Stomach (tissue), 9 donors: ENCODE results near the gene FAM171A1. TPM values are rescaled to one million over a fixed set of nuclear protein-coding genes. Genes with fewer than 3 reads are reported as not detected.

Source experiments
- DNase-seq, 2 donors: peaks; one replicate each; pipeline versions ENCODE4 v3.0.0 to v3.0.0-alpha.2; 2013 to 2019
- H3K27ac ChIP-seq, 5 donors: fragments of 200-600 bp in 4 of 5; sonication (generic) in 4 of 5; one replicate each; pipeline ENCODE4 v1.5.1; 2013 to 2019; ENCODE audit warnings: mild to moderate bottlenecking in 1 of 5, moderate library complexity in 1 of 5
- H3K27me3 ChIP-seq, 3 donors: fragments of 200-600 bp; sonication (generic); one replicate each; pipeline ENCODE4 v1.5.1; 2017 to 2019; ENCODE audit warnings: mixed run types in 1 of 3
- H3K36me3 ChIP-seq, 4 donors: fragments of 200-600 bp; sonication (generic); 1 replicate in 3 of 4; 2 replicates in 1 of 4; pipeline ENCODE4 v1.5.1; 2016 to 2019
- H3K4me1 ChIP-seq, 4 donors: fragments of 200-600 bp; sonication (generic); one replicate each; pipeline ENCODE4 v1.5.1; 2016 to 2019
- H3K4me3 ChIP-seq, 4 donors: fragments of 200-600 bp; sonication (generic) in 3 of 4; one replicate each; pipeline ENCODE4 v1.5.1; 2016 to 2019; ENCODE audit warnings: mild to moderate bottlenecking in 1 of 4
- H3K9me3 ChIP-seq, 4 donors: fragments of 200-600 bp; sonication (generic); one replicate each; pipeline ENCODE4 v1.5.1; 2016 to 2019
- CTCF ChIP-seq, 7 experiments: fragments of 450-650 bp in 4 of 7; fragments of 200-600 bp in 3 of 7; sonication (generic) in 3 of 7; IDR thresholded peaks; one replicate each; pipeline ENCODE4 v1.5.1; 2016 to 2019; ENCODE audit warnings: antibody characterized with exemption in 7 of 7, control low read depth in 2 of 7, mild to moderate bottlenecking in 1 of 7
- EP300 ChIP-seq: sonication (generic); formaldehyde crosslinking; IDR thresholded peaks from one replicate; pipeline ENCODE4 v1.6.1; 2017; ENCODE audit warnings: antibody characterized with exemption
- POLR2A ChIP-seq, 4 donors: fragments of 450-650 bp; IDR thresholded peaks; one replicate each; pipeline ENCODE4 v1.6.1; 2016; ENCODE audit warnings: antibody characterized with exemption in 4 of 4, control low read depth in 2 of 4, mild to moderate bottlenecking in 1 of 4, moderate library complexity in 1 of 4
- POLR2AphosphoS5 ChIP-seq, 3 donors: sonication (generic); formaldehyde crosslinking; IDR thresholded peaks; one replicate each; pipeline ENCODE4 v1.6.1; 2016; ENCODE audit warnings: antibody characterized with exemption in 3 of 3
- WGBS, 5 donors: extraction: QIAGEN DNeasy Blood & Tissue Kit in 3 of 5; methylation state at CpG; one replicate each; pipeline versions ENCODE4 v1.1.5 to v1.1.7; 2013 to 2018; 5-methylcytosine and 5-hydroxymethylcytosine counted together
- intact Hi-C: fragments of 100-400 bp; cut with DNase I; formaldehyde crosslinking; loops from one replicate; pipeline ENCODE4 v1.15.1; 2023; ENCODE audit warnings: low total_unique reads
- polyA plus RNA-seq, 3 donors: library from polyadenylated mRNA; stranded (reverse); fragments of 200-250 nt; gene quantifications; one replicate each; pipeline ENCODE4 v1.2.3, GENCODE V29; 2013
- total RNA-seq, 5 donors: library from RNA; depleted of rRNA; stranded (reverse); fragments of >200 nt; gene quantifications; one replicate each; pipeline versions ENCODE4 v1.1.0 to v1.2.3, GENCODE V29; 2014 to 2016
- donor health status: healthy with polysubstance abuse.
- donor health status: Bipolar disorder and iron deficiency.
- donor health status: healthy.

The FAM171A1 gene
- total and polyA plus RNA-seq, 8 donors = 1.8 to 98.7 (median 10.3) TPM

GRCh38 chr10:15180736-15181135, 190.4 kb downstream of the FAM171A1 start:
- no peak for DNase-seq
- H3K4me1 ChIP-seq = peaks cover 0 to 8% (median 0%) of the 10 kb centered on the region in 4 donors
- H3K36me3 ChIP-seq = no peaks in the 10 kb centered on the region
- intact Hi-C loops = no loop called here
- H3K9me3 ChIP-seq = no peaks in the 10 kb centered on the region
- 73 to 84% (median 83%) methylated on average over 5 of the region's 5 CpGs for WGBS, 5 donors
- TF ChIP-seq POLR2A (IDR thresholded peaks at IDR 0.05) (no peak), CTCF (IDR thresholded peaks at IDR 0.05) (no peak), POLR2AphosphoS5 (IDR thresholded peaks at IDR 0.05) (no peak), EP300 (no peak)
- H3K4me3 ChIP-seq = no peak overlapping the region
- no peak overlapping the region for H3K27ac ChIP-seq
- peaks cover 0 to 10% (median 0%) of the 10 kb centered on the region in 3 donors for H3K27me3 ChIP-seq

GRCh38 chr10:15176269-15176668, 194.8 kb downstream of the FAM171A1 start:
- Histone ChIP-seq H3K9me3 (no peaks in the 10 kb centered on the region), H3K4me3 (no peak overlapping the region), H3K27me3 (peaks cover 0 to 6% (median 0%) of the 10 kb centered on the region in 3 donors), H3K4me1 (peaks cover 0 to 2% (median 0%) of the 10 kb centered on the region in 4 donors), H3K36me3 (no peaks in the 10 kb centered on the region), H3K27ac (no peak overlapping the region)
- TF ChIP-seq EP300 (no peak), CTCF (IDR thresholded peaks at IDR 0.05) (no peak), POLR2A (IDR thresholded peaks at IDR 0.05) (no peak), POLR2AphosphoS5 (IDR thresholded peaks at IDR 0.05) (no peak)
- DNase-seq = no peak
- WGBS, 5 donors = 93 to 97% (median 95%) methylated on average over 3 of the region's 3 CpGs
- intact Hi-C loops = no loop called here

- H3K4me3 ChIP-seq = no peak overlapping the region
- H3K9me3 ChIP-seq = no peaks in the 10 kb centered on the region
- no peaks in the 10 kb centered on the region for H3K36me3 ChIP-seq
- no peak overlapping the region for H3K27ac ChIP-seq
- H3K4me1 ChIP-seq = peaks cover 0 to 7% (median 5%) of the 10 kb centered on the region in 4 donors
- intact Hi-C loops = no loop called here
- 91 to 96% (median 92%) methylated on average over 6 of the region's 6 CpGs for WGBS, 5 donors
- DNase-seq = no peak
- H3K27me3 ChIP-seq = peaks cover 0 to 6% (median 0%) of the 10 kb centered on the region in 3 donors
- no peak for TF ChIP-seq POLR2A (IDR thresholded peaks at IDR 0.05)
Measured at GRCh38 chr10:15175587-15175986, 195.5 kb downstream of the FAM171A1 start.

- Histone ChIP-seq H3K27ac (no peak overlapping the region), H3K36me3 (no peaks in the 10 kb centered on the region), H3K4me3 (no peak overlapping the region), H3K4me1 (peaks cover 7 to 29% (median 21%) of the 10 kb centered on the region in 4 donors), H3K27me3 (no peaks in the 10 kb centered on the region), H3K9me3 (no peaks in the 10 kb centered on the region)
- 83 to 93% (median 88%) methylated on average over 7 of the region's 7 CpGs for WGBS, 5 donors
- no peak for TF ChIP-seq POLR2A (IDR thresholded peaks at IDR 0.05)
- TF ChIP-seq EP300 = no peak
- no peak for TF ChIP-seq POLR2AphosphoS5 (IDR thresholded peaks at IDR 0.05)
- TF ChIP-seq CTCF (IDR thresholded peaks at IDR 0.05) = no peak
- intact Hi-C loops = no loop called here
- DNase-seq = no peak
Measured at GRCh38 chr10:15172306-15172840, 198.7 kb downstream of the FAM171A1 start.
